ENCODE measurements around the gene VAMP2.

The VAMP2 gene

GRCh38 chr17:8150194-8151119 lies 12.3 kb downstream of the VAMP2 start:
- POLR2A ChIA-PET (ENCODE audit: low non-redundant PET) = interaction anchor here (0.6 kb wide), 1 partner anchor 85 kb away, joined by 3 read pairs; no protein-coding TSS in a partner anchor
- H3K27ac ChIP-seq = peak overlapping the region; percentile 98
- no peak for DNase-seq (ENCODE audit: low spot score)
- CTCF ChIA-PET = interaction anchor here (0.7 to 1.0 kb wide), 4 partner anchors 8 to 1011 kb away, joined by 3 to 4 read pairs (median 4); no protein-coding TSS in a partner anchor
- no peak for TF ChIP-seq CTCF (conservative IDR thresholded peaks at IDR 0.05; ENCODE audit: low read depth)

- H3K27ac ChIP-seq = peak overlapping the region; percentile 98
- TF ChIP-seq CTCF (conservative IDR thresholded peaks at IDR 0.05; ENCODE audit: low read depth) = no peak
- ChIA-PET CTCF (interaction anchor here (0.7 to 1.0 kb wide), 3 partner anchors 9 to 496 kb away, joined by 3 to 4 read pairs (median 3); no protein-coding TSS in a partner anchor), POLR2A (ENCODE audit: low non-redundant PET) (no interaction called here)
- DNase-seq (ENCODE audit: low spot score) = no peak
Observed at GRCh38 chr17:8149419-8150193, 13.1 kb downstream of the VAMP2 start.

DNA sequence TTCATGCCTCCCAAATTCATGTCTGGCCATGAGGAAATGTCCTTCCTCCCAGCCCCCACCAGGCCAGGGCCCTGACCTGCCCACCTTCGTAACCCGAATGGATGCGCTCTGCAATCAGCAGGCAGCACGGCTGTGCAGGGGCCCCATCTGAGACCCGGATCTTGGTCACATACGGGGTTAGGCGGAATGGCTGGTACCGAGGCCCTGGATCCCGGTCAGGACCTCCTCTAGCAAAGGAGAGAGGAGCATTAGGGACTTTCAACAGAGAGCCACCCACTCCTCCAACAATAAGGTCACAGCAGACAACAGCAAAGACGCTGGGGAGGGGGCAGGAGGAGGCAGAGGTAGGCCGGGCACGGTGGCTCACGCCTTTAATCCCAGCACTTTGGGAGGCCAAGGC lies 14.2 kb downstream of the VAMP2 start:
- no peak for DNase-seq (ENCODE audit: low spot score)
- CTCF ChIA-PET = interaction anchor here (0.6 kb wide), 1 partner anchor 10 kb away, joined by 5 read pairs; no protein-coding TSS in a partner anchor
- TF ChIP-seq CTCF (conservative IDR thresholded peaks at IDR 0.05; ENCODE audit: low read depth) = no peak
- H3K27ac ChIP-seq = peak overlapping the region; percentile 98
- POLR2A ChIA-PET (ENCODE audit: low non-redundant PET) = no interaction called here

DNA sequence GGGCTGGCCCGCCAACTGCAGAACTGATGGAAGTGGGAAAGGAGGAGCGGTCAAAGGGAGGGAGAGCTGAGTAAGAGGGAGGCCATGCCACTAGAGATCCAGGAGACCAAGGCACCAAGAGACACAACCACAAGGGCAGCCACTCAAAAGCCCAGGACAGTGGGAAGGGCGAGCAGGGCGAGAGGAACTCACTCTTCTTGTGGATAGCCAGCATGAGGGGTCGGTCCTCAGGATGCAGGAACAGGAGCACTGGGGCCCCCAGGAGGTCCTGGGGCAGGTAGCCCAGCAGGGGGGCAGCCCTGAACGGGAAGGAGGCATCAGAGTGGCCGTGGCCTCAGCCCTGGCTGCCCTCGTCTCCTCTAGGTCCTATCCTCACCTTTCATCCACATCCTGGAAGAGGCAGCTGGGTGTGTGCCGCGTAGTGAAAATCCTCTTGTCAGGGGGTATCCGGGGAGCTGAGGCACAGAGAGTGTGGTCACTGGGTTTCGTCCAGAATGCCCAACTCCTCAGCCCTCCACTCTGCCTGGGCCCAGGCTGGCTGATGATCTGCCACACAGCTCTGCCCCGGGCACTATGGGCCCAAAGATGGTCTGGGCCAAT lies 14.8 kb downstream of the VAMP2 start:
- TF ChIP-seq CTCF (conservative IDR thresholded peaks at IDR 0.05; ENCODE audit: low read depth) = no peak
- ChIA-PET POLR2A (ENCODE audit: low non-redundant PET) (no interaction called here), CTCF (interaction anchor here (0.6 kb wide), 1 partner anchor 9 kb away, joined by 5 read pairs; no protein-coding TSS in a partner anchor)
- peak overlapping the region; percentile 98 for H3K27ac ChIP-seq
- no peak for DNase-seq (ENCODE audit: low spot score)

- ChIA-PET CTCF (no interaction called here), POLR2A (ENCODE audit: low non-redundant PET) (no interaction called here)
- no peak for DNase-seq (ENCODE audit: low spot score)
- no peak for TF ChIP-seq CTCF (conservative IDR thresholded peaks at IDR 0.05; ENCODE audit: low read depth)
- peak overlapping the region; percentile 98 for H3K27ac ChIP-seq
Observed at GRCh38 chr17:8147141-8147804, 15.5 kb downstream of the VAMP2 start.

Data from RWPE1 (cell line).